Activated naive CD8-positive, alpha-beta T cell treated with anti-CD3 and anti-CD28 coated beads, Interleukin-2, amount 50 U/mL, for 24 hours (primary cell): Measurements from ENCODE around the gene STRIP2.
"Not testable (repeated sequence)": the region's sequence is repeated elsewhere in the genome, so short reads cannot be mapped to it uniquely, and the experiment has no call there.

Experiments
- ATAC-seq: fragments of 150-1000 bp; cut with Tn5 transposase; one replicate; pipeline ENCODE4 v1.10.0; 2021
- DNase-seq: peaks from one replicate; pipeline ENCODE4 v3.0.0; 2021
- H3K27ac Mint-ChIP-seq: one replicate; pipeline ENCODE4 v1.8.0; 2021; ENCODE audit warnings: mild to moderate bottlenecking, mixed read lengths
- H3K27me3 Mint-ChIP-seq: one replicate; pipeline ENCODE4 v1.8.0; 2021; ENCODE audit warnings: mixed read lengths
- H3K36me3 Mint-ChIP-seq: one replicate; pipeline ENCODE4 v1.8.0; 2021; ENCODE audit warnings: low read depth, mixed read lengths
- H3K4me1 Mint-ChIP-seq: one replicate; pipeline ENCODE4 v1.8.0; 2021; ENCODE audit warnings: mixed read lengths
- H3K4me3 Mint-ChIP-seq: one replicate; pipeline ENCODE4 v1.8.0; 2021; ENCODE audit warnings: mild to moderate bottlenecking, moderate library complexity, mixed read lengths
- H3K9me3 Mint-ChIP-seq: one replicate; pipeline ENCODE4 v1.8.0; 2021; ENCODE audit warnings: mixed read lengths

The STRIP2 gene

GRCh38 chr7:129436335-129436923 lies 2.2 kb downstream of the STRIP2 start:
- Mint-ChIP-seq H3K4me3 (peak overlapping the region; percentile 89), H3K9me3 (no peaks in the 10 kb centered on the region), H3K27me3 (peaks cover 31% of the 10 kb centered on the region), H3K27ac (no peak overlapping the region), H3K36me3 (peaks cover 36% of the 10 kb centered on the region), H3K4me1 (peaks cover 62% of the 10 kb centered on the region)
- ATAC-seq (no peak), DNase-seq (no peak)

DNA sequence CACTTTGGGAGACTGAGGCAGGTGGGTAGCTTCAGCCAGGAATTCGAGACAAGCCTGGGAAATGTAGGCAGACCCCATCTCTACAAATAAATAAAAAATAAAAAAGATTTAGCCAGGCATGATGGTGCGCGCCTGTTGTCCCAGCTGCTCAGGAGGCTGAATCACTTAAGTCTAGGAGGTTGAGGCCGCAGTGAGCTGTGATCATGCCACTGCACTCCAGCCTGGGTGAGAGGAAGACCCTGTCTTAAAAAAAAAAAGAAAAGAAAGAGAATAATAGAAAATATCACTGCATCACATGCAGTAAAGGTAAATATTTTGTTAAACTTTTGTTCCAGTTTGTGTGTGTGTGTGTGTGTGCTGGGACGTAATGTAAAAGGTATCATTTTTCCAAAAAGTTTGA lies 3.0 kb downstream of the STRIP2 start:
- DNase-seq (no peak), ATAC-seq (no peak)
- Mint-ChIP-seq H3K36me3 (peaks cover 40% of the 10 kb centered on the region), H3K9me3 (no peaks in the 10 kb centered on the region), H3K27ac (no peak overlapping the region), H3K4me3 (peak overlapping the region; percentile 14), H3K27me3 (peaks cover 26% of the 10 kb centered on the region), H3K4me1 (peaks cover 62% of the 10 kb centered on the region)

DNA sequence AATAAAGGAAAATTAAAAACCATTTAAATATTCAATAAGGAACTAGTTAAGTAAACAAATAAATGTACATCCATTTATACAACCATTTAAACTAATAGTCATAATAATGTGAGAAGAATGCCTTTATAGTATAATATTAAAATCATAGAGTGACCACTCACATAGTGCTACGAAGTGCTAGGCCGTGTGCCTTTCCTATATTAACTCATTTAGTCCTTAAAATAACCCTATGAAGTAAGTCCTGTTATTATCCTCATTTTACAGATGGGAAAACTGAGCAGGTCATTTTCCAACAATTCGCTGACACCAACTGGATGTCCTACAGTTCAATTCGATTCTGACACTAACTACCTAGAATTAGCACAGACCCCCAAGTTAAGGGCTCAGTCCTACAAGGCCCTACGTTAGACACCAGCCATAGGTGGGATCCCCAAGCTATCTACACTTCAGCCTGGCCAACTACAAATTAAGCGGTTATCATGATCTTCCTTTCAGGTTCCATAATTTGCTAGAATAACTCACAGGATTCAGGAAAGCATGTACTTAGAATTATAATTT lies 4.1 kb downstream of the STRIP2 start:
- peaks cover 54% of the 10 kb centered on the region for H3K4me1 Mint-ChIP-seq
- H3K9me3 Mint-ChIP-seq: no peaks in the 10 kb centered on the region
- H3K27me3 Mint-ChIP-seq: peaks cover 17% of the 10 kb centered on the region
- ATAC-seq: no peak
- H3K36me3 Mint-ChIP-seq: peaks cover 47% of the 10 kb centered on the region
- peak overlapping the region; percentile 98 for H3K27ac Mint-ChIP-seq
- H3K4me3 Mint-ChIP-seq: peak overlapping the region; percentile 57
- no peak for DNase-seq

DNA sequence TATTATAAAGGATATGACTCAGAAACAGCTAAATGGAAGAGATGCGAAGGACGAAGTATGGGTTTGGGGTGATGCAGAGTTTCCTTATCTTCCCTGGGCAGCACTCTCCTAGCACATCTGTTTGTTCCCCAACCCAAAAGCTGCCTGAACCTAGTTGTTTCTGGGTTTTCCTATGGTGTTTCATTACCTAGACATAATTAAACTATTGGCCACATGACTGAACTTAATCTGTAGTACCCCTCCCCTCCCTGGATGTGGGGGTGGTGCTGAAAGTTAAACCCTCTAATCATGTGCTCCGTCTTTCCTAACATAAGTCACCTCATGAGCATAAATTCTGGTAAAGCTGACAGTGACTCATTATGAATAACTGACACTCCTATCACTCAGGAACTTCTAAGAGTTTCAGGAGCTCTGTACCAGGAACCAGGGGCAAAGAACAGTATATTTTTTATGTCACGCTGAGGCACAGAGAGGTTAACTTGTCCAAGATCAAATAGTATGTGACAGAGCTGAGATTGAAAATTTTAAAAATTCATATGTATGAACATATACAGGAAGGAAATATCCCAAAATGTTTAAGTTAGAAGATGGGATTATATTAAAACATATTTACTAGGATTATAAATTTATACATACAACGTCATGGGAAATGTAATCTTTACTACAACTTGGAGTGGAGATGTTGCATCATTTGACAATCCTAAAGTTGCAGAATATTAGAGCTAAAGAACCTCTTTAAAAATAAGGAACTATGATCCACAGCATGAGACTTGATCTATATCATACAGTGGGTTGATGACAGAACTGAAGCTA lies 4.8 kb downstream of the STRIP2 start:
- ATAC-seq (peak; percentile 79), DNase-seq (peak; percentile 57)
- H3K4me3 Mint-ChIP-seq: peak overlapping the region; percentile 57
- peak overlapping the region; percentile 98 for H3K27ac Mint-ChIP-seq
- no peaks in the 10 kb centered on the region for H3K9me3 Mint-ChIP-seq
- peaks cover 53% of the 10 kb centered on the region for H3K36me3 Mint-ChIP-seq
- H3K27me3 Mint-ChIP-seq: peaks cover 17% of the 10 kb centered on the region
- peaks cover 52% of the 10 kb centered on the region for H3K4me1 Mint-ChIP-seq

DNA sequence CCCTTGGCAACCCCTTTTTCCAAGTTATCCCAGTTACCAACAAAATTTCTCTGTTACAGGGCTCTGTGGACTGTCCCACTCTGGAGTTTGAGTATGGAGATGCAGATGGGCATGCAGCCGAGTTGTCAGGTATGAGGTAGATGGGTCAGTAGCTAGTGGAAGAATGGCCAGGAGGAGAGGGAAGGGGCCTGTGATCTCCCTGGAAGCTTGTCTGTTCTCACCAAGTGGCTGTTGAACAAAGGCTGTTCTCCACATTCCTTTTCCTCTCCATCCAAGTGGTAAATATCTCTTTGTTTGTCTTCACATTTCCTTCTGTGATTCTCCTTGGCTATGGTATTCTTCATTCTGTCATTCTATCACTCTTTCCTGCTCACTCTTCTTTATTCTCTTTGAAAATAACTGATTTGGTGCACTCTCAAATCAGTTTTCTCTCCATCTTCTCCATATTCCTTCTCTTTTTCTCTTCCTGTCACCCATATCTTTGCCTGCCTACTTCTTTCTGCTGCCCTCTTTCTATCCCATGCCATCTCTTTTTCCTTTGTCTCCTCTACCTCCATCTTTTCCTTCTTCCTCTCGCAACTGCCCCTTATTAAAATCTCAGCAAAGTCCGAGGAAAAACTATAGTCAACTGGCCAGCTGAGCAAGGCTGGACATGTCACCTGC lies 5.9 kb downstream of the STRIP2 start:
- Mint-ChIP-seq H3K9me3 (no peaks in the 10 kb centered on the region), H3K27ac (peak overlapping the region; percentile 98), H3K4me3 (peak overlapping the region; percentile 57), H3K27me3 (peaks cover 15% of the 10 kb centered on the region), H3K4me1 (peaks cover 50% of the 10 kb centered on the region), H3K36me3 (peaks cover 62% of the 10 kb centered on the region)
- DNase-seq (no peak), ATAC-seq (no peak)

- H3K9me3 Mint-ChIP-seq: peaks cover 2% of the 10 kb centered on the region
- DNase-seq: no peak
Observed at GRCh38 chr7:129443612-129444011, 9.4 kb downstream of the STRIP2 start.

GRCh38 chr7:129444776-129445175 lies 10.5 kb downstream of the STRIP2 start:
- not testable (repeated sequence) for H3K27me3 Mint-ChIP-seq, H3K9me3 Mint-ChIP-seq, H3K27ac Mint-ChIP-seq, DNase-seq, H3K4me3 Mint-ChIP-seq, ATAC-seq
- Mint-ChIP-seq H3K36me3 (peaks cover 84% of the 10 kb centered on the region), H3K4me1 (peaks cover 10% of the 10 kb centered on the region)

More at GRCh38 chr7:129443612-129444011, 9.4 kb downstream of the STRIP2 start:
- Mint-ChIP-seq H3K27me3 (no peaks in the 10 kb centered on the region), H3K27ac (no peak overlapping the region), H3K36me3 (peaks cover 77% of the 10 kb centered on the region), H3K4me3 (no peak overlapping the region), H3K4me1 (peaks cover 22% of the 10 kb centered on the region)
- no peak for ATAC-seq

DNA sequence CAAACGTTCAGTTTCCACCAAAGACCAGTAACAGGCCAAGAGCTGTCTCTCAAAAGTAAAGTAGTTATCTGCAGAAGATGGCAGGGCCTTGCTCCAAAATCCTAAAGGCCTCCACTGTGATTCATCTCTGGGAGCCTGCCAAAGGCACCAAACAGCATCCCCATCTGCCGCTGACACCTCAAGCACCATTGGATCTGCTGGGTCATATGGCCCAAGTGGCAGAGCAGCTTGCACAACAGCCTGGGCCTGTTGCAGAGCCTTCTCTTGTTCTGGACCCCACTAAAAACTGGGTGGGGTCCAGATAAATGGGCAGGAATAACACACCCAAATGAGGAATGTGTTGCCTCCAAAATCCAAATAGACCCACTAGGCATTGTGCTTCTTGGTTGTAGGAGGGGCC lies 12.7 kb downstream of the STRIP2 start:
- H3K36me3 Mint-ChIP-seq: peaks cover 83% of the 10 kb centered on the region
- not testable (repeated sequence) for H3K27ac Mint-ChIP-seq, H3K27me3 Mint-ChIP-seq, DNase-seq, ATAC-seq, H3K4me3 Mint-ChIP-seq, H3K9me3 Mint-ChIP-seq, H3K4me1 Mint-ChIP-seq

- not testable (repeated sequence) for H3K4me3 Mint-ChIP-seq, ATAC-seq, H3K4me1 Mint-ChIP-seq, DNase-seq, H3K9me3 Mint-ChIP-seq, H3K27me3 Mint-ChIP-seq, H3K27ac Mint-ChIP-seq
- peaks cover 86% of the 10 kb centered on the region for H3K36me3 Mint-ChIP-seq
Observed at GRCh38 chr7:129447445-129447844, 13.2 kb downstream of the STRIP2 start.

- ATAC-seq, H3K4me3 Mint-ChIP-seq, H3K9me3 Mint-ChIP-seq, DNase-seq, H3K27ac Mint-ChIP-seq, H3K27me3 Mint-ChIP-seq, H3K4me1 Mint-ChIP-seq: not testable (repeated sequence)
- H3K36me3 Mint-ChIP-seq: peaks cover 82% of the 10 kb centered on the region
Observed at GRCh38 chr7:129448608-129449007, 14.4 kb downstream of the STRIP2 start.

DNA sequence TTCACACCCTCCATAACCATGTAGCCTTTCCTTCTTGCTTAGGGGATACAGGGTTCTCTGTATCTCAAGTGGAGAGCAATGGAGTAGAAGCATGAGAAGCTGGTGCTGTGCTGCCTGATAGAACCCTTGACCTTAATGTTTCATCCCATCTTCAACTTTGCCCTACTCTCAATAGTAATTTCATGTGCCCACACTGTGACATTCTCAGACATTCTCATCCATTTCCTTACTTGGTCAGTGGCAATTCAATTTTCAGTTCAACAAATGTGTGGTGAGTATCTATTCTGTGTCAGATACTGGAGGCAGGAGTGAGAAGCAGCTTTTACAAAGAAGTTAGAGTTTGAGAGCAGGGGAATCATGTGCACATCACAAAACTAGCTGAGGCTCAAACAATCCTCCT lies 16.1 kb downstream of the STRIP2 start:
- ATAC-seq (no peak), DNase-seq (no peak)
- Mint-ChIP-seq H3K27ac (no peak overlapping the region), H3K4me3 (no peak overlapping the region), H3K9me3 (peaks cover 9% of the 10 kb centered on the region), H3K4me1 (no peaks in the 10 kb centered on the region), H3K27me3 (no peaks in the 10 kb centered on the region), H3K36me3 (peaks cover 79% of the 10 kb centered on the region)

GRCh38 chr7:129452589-129453231 lies 18.5 kb downstream of the STRIP2 start:
- Mint-ChIP-seq H3K4me3 (no peak overlapping the region), H3K27me3 (no peaks in the 10 kb centered on the region), H3K9me3 (peaks cover 9% of the 10 kb centered on the region), H3K27ac (no peak overlapping the region), H3K36me3 (peaks cover 70% of the 10 kb centered on the region), H3K4me1 (no peaks in the 10 kb centered on the region)
- no peak for DNase-seq
- ATAC-seq: no peak

- ATAC-seq: no peak
- Mint-ChIP-seq H3K27me3 (no peaks in the 10 kb centered on the region), H3K9me3 (peaks cover 6% of the 10 kb centered on the region), H3K36me3 (peaks cover 64% of the 10 kb centered on the region), H3K27ac (no peak overlapping the region), H3K4me3 (no peak overlapping the region), H3K4me1 (no peaks in the 10 kb centered on the region)
- DNase-seq: no peak
Observed at GRCh38 chr7:129453510-129454248, 19.4 kb downstream of the STRIP2 start.

DNA sequence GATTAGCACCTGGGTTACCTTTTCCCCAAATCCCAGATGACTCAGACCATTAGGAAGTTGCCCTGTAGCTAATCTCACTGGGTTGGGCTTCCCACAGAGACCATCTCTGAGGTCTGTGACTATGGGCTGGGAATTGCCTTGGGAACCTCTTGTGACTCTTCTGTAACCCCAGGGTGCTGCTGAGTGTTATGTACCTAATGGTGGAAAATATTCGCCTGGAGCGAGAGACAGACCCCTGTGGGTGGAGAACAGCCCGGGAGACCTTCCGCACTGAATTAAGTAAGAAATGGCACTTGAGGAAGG lies 20.0 kb downstream of the STRIP2 start:
- Mint-ChIP-seq H3K27ac (no peak overlapping the region), H3K4me1 (no peaks in the 10 kb centered on the region), H3K4me3 (no peak overlapping the region), H3K9me3 (peaks cover under 1% of the 10 kb centered on the region), H3K36me3 (peaks cover 63% of the 10 kb centered on the region), H3K27me3 (no peaks in the 10 kb centered on the region)
- ATAC-seq (no peak), DNase-seq (no peak)
